ENCODE measurements around the gene ATP8A2.

DNA sequence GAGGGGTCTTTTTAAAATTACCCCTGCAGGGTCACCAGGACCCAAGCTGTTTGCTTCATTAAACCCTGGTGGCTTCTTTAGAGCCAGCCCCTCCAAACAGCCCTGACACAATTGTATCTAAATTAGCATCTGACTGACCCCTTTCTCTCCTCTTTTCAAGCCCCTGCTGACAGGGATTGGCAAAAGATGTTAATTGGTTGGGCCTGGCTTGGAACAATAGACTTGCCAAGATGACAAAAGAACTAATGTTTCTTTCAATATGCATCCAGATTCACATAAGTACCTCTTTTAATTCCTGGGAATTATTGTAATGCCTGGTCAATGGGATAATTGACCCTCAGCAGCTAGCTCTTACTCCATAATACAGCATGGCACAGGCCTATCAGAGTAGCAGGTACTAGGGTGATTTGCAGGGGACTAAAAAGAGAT lies 539.2 kb downstream of the ATP8A2 start:
- TF ChIP-seq, protein P1, sequence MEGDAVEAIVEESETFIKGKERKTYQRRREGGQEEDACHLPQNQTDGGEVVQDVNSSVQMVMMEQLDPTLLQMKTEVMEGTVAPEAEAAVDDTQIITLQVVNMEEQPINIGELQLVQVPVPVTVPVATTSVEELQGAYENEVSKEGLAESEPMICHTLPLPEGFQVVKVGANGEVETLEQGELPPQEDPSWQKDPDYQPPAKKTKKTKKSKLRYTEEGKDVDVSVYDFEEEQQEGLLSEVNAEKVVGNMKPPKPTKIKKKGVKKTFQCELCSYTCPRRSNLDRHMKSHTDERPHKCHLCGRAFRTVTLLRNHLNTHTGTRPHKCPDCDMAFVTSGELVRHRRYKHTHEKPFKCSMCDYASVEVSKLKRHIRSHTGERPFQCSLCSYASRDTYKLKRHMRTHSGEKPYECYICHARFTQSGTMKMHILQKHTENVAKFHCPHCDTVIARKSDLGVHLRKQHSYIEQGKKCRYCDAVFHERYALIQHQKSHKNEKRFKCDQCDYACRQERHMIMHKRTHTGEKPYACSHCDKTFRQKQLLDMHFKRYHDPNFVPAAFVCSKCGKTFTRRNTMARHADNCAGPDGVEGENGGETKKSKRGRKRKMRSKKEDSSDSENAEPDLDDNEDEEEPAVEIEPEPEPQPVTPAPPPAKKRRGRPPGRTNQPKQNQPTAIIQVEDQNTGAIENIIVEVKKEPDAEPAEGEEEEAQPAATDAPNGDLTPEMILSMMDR (IDR thresholded peaks at IDR 0.05) = no peak
- no peak for TF ChIP-seq POLR2A (IDR thresholded peaks at IDR 0.05)

Data from testis (tissue), 2 donors.